Mononuclear cell (primary cell): ENCODE results near the gene YOD1. TPM values are rescaled to one million over a fixed set of nuclear protein-coding genes. Genes with fewer than 3 reads are reported as not detected.

Source experiments
- H3K27me3 ChIP-seq: 2 replicates; pipeline ENCODE4 v1.6.0; 2011; ENCODE audit warnings: low read length, control low read depth; ENCODE audit not compliant: insufficient read depth
- H3K4me1 ChIP-seq: 2 replicates; pipeline ENCODE4 v1.5.1; 2011; ENCODE audit warnings: mild to moderate bottlenecking, low read length, control low read depth; ENCODE audit not compliant: insufficient read depth
- H3K4me3 ChIP-seq: 2 replicates; pipeline ENCODE4 v1.5.1; 2011; ENCODE audit warnings: mild to moderate bottlenecking, low read length, moderate library complexity
- H3K9me3 ChIP-seq: 2 replicates; pipeline ENCODE4 v1.5.1; 2011; ENCODE audit warnings: low read depth, mild to moderate bottlenecking, control low read depth, low read length
- total RNA-seq: library from RNA; depleted of rRNA; stranded (reverse); fragments of >200 nt; gene quantifications from one replicate; pipeline ENCODE4 v1.2.3, GENCODE V29; 2012

The YOD1 gene
- total RNA-seq, 1 donor = 44.5 TPM

GRCh38 chr1:207002724-207003146 lies 48.3 kb downstream of the YOD1 start:
- H3K9me3 ChIP-seq = no peaks in the 10 kb centered on the region
- no peaks in the 10 kb centered on the region for H3K4me1 ChIP-seq
- no peaks in the 10 kb centered on the region for H3K27me3 ChIP-seq
- H3K4me3 ChIP-seq = no peak overlapping the region

DNA sequence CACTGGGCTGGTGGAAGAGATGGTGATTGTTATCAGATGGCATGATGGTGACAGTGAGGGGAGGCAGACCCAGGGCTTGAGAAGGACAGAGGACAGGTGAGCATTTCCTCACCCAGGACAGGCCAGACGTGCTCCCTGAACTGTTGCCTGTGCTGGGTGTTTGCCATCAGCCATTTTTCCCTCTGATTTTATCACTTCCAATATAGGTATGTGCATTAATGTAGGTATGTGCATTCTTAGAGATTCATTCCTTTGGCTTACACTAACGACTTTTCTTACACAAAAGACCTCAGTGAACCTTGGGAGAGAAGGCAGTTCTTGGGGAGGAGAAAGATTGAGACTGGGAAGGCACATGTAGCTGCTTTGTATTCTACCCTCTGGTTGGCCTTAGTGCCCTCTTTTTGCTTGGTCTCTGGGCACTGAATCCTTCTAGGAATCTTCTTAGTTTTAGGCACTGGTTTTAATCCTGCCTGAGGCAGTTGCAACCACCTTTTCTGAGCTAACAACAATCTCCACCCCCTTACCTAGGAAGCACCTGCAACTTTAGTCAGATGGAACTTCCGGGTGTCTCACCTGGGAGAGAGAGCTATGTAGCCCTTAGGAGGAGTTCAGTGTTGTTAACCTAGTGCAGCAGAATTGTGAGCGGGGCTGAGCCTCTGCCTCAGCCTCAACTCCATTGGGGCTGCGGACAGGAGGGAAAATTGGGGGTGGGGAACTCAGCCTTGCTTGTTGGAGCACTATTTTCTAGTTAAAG lies 49.3 kb downstream of the YOD1 start:
- H3K9me3 ChIP-seq = no peaks in the 10 kb centered on the region
- H3K4me1 ChIP-seq = no peaks in the 10 kb centered on the region
- H3K27me3 ChIP-seq = no peaks in the 10 kb centered on the region
- no peak overlapping the region for H3K4me3 ChIP-seq

DNA sequence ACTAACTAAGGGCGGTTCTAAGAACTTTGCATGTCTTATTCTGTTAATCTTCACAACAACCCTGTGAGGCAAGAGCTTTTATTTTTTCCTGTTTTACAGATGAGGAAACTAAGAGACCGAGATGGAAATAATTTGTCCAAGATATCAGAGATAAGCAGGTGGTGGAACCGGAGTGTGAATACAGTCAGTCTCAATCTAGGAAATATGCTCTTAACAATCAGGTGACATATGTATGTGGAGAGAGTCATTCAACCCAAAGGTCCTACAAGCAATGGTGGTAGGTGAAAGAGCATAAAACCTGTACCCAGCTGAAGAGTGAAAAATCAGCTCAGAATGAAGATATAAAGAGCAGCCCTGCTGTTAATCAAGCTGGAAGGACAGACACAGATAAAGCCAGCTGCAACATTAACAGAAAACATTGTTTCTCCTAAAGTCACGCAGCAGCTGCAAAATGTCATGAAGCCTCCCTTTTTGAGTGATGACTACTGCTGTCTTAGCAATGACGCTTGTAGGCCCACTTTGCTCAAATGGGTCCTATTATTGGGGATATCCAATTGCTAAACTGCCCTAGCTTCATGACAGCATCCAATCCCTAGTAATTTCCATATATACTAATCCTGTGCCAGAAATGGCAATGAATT lies 50.2 kb downstream of the YOD1 start:
- Histone ChIP-seq H3K4me1 (no peaks in the 10 kb centered on the region), H3K9me3 (no peaks in the 10 kb centered on the region), H3K27me3 (no peaks in the 10 kb centered on the region), H3K4me3 (no peak overlapping the region)

- Histone ChIP-seq H3K9me3 (no peaks in the 10 kb centered on the region), H3K4me3 (no peak overlapping the region), H3K4me1 (no peaks in the 10 kb centered on the region), H3K27me3 (peaks cover 6% of the 10 kb centered on the region)
These were observed 52.2 kb downstream of the YOD1 start for GRCh38 chr1:206998816-206999215.

Other genes starting within 250 kb of the YOD1 start
- not detected for gene IL20, start 185.6 kb downstream of the YOD1 start, total RNA-seq
- 0.10 TPM for gene IL24, start 153.8 kb downstream of the YOD1 start, total RNA-seq
- 117 TPM for gene FCMR, start 129.3 kb downstream of the YOD1 start, total RNA-seq
- not detected for gene PIGR, start 104.7 kb downstream of the YOD1 start, total RNA-seq
- gene FCAMR, start 80.7 kb downstream of the YOD1 start, total RNA-seq = not detected
- gene C1orf116, start 18.5 kb downstream of the YOD1 start, total RNA-seq = 0.63 TPM
- 5.1 TPM for gene PFKFB2, start 2.1 kb upstream of the YOD1 start, total RNA-seq
- gene C4BPB, start 37.7 kb upstream of the YOD1 start, total RNA-seq = 0.84 TPM
- gene C4BPA, start 53.0 kb upstream of the YOD1 start, total RNA-seq = 0.10 TPM